GM23248 (cell line): Measurements from ENCODE around the gene DKK3.

Source experiments
- EZH2 ChIP-seq: fragments of 200-600 bp; sonication (generic); IDR thresholded peaks from 2 replicates; pipeline ENCODE4 v1.6.1; 2018; ENCODE audit warnings: antibody characterized with exemption, mild to moderate bottlenecking; ENCODE audit not compliant: insufficient read depth, poor library complexity, severe bottlenecking
- EZH2phosphoT487 ChIP-seq: fragments of 200-600 bp; sonication (generic); IDR thresholded peaks from 2 replicates; pipeline ENCODE4 v1.6.1; 2018; ENCODE audit warnings: antibody characterized with exemption, moderate library complexity, mild to moderate bottlenecking, low read depth; ENCODE audit not compliant: insufficient read depth

DNA sequence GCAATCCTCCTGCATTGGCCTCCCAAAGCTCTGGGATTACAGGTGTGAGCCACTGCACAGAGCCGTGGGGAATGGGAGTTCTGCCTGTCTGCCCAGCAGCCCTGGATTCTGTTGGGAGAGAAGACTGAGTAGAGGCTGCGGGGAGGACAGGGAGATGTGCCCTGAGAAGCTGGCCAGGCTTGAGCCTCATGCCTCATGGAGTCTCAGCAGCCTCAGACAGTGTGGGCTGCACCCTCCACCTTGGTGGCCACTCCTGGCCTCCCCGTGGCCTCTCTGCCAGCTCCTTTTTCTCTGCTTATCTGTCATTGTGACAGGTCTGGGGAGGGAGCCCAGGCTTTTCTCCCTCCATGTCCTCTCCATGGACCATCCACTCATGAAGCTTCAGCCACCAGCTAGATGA is 43.2 kb downstream of the DKK3 start:
- TF ChIP-seq EZH2 = no peak
- TF ChIP-seq EZH2phosphoT487 = no peak
